GDM1 (cell line): ENCODE results near the gene DDX56.
"Not testable (repeated sequence)": the region's sequence is repeated elsewhere in the genome, so short reads cannot be mapped to it uniquely, and the experiment has no call there.

Source experiments
- DNase-seq: peaks from one replicate; lab custom pipeline; 2025; lab: John Stamatoyannopoulos, UW

DDX56 gene

DNA sequence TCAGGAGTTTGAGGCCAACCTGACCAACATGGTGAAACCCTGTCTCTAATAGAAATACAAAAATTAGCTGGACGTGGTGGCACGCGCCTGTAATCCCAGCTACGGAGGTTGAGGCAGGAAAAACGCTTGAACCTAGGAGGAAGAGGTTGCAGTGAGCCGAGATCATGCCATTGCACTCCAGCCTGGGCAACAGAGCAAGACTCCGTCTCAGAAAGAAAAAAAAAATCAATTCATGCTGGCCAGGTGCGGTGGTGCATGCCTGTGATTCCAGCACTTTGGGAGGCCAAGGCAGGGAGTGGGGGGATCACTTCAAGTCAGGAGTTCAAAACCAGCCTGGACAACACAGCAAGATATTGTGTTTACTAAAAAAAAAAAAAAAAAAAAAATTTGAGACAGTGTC, 23.5 kb upstream of the DDX56 start:
- DNase-seq = not testable (repeated sequence)

DNA sequence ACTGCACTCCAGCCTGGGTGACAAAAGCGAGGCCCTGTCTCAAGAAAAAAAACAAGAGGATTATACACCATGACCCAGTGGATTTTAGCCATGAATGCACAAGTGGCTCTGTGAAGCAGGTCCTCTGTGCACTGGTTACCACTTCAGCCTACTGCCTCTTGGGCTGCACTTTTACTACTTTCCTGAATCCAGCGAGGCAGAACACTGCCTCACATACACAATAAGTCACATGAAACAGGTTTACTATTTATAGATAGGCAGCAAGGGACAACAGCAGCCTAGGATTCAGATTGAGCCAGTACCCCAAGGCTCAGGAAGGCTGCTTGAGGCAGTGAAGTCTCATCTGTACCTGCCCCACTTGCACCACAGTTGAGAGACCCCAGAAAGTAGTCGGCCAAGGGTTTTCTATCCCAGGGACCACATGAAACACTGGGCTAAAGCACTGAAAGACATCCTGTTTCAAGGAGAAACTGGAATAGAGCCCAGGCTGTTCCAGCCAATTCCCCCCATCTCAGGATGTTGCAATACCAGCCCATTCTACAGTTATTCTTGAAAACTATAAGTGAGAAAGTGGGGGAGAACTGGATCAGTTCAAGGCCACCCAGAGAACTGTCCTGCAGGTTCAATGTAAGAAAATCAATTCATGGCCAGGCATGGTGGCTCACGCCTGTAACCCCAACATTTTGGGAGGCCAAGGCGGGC, 22.4 kb upstream of the DDX56 start:
- no peak for DNase-seq

GRCh38 chr7:44590910-44591309, 17.2 kb upstream of the DDX56 start:
- DNase-seq = no peak

DNA sequence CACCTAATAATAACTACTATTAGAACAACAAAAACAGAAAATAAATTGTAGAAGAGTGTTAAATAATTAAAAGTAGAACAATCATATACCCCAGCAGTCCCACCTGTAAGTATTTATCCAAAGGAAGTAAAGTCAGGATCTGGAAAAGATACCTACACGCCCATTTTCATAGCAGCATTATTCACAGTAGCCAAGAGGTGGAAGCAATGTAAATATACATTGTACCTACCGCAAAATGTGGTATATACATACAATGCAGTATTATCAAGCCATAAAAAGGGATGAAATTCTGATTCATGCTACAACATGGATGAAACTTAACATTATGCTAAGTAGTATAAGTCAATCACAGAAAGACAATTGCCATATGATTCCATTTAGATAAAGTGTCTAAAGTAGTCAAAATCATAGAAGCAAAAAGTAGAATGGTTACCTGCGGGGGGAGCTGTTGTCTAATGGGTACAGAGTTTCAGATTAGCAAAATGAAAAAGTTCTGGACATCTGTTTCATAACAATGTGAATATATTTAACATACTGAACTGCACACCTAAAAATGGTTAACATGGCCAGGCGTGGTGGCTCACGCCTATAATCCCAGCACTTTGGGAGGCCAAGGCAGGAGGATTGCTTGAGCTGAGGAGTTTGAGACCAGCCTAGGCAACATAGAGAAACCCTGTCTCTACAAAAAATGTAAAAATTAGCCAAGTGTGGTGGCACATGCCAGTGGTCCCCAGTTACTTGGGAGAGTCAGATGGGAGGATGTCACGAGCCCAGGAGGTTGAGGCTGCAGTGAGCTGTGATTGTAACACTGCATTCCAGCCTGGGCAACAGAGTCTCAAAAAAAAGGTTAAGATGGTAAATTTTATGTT, 14.4 kb upstream of the DDX56 start:
- peak; percentile 38 for DNase-seq

DNA sequence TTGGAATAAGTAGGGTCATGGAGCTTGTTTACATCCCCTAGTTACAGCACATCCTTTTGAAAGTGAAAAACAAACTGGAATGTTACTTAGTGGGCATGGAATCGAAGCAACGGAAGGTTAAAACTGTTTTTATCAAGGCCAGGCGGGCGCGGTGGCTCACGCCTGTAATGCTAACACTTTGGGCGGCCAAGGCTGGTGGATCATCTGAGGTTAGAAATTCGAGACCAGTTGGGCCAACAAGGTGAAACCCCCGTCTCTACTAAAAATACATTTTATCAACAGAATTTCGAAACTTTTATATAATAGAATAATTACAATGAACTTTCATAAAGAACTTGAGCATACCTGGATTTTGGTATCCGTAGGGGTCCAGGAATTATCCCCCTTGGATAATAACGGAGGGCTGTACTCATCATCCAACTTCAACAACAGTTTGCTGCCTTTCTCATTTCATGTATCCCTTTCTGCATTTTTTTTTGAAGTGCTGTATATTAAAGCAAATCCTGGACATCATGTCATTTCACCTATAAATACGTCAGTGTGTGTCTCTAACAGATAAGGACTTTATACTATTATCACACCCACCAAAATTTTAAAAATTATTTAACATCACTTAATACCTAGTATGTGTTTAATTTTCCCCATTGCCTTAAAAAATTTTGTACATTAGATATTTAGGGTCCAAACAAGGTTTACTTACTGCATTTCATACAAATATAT, 9.6 kb upstream of the DDX56 start:
- DNase-seq = no peak

- peak; percentile 99 for DNase-seq
Measured at GRCh38 chr7:44581879-44582603, 8.3 kb upstream of the DDX56 start, which contains the start of gene TMED4. TSS of gene TMED4 (minus strand) at chr7:44582231. CDS start at chr7:44582206, 25 bp downstream.

DNA sequence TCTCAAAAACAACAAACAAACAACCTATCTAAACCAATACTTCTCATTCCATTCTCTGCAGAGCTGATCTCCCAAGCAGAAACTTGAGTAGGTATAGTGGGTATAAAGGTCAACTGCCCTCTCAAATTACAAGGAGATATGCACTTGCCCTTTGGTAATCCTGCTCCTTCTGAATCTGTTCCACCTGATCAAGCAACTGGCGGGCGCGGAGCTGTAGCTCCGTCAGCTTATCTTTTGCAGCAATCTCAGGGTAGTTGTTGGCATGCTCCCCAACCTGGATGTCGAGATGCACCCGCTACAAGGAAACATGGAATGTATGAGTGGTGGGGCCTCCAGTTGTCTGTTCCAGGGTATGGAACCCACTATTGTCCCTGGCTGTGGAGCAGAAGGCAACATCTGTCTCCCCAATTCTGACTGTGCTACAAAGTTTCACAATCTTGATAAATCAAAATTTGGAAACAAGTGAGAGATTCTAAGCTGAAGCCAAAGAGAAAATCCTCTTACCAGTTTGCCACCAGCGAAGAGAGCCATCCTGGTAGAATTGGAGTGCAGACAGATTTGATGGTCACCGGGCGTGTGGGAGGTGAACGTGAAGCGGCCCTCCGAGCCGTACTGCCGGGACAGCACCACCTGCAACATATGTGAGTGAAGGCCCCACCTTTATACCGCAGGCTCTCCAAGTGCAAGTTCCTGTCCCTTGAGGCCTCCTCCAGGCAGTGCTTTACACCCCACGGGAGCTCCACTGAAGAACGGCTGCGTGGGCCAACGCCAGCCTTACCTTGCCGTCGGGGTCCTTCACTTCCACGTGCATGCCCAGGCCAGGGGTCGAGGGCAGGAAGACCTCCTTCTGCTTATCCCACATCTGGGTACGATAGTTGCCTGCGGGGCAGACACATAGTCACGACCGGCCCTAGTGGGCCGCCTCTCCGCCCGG, 7.5 kb upstream of the DDX56 start:
- no peak for DNase-seq

DNA sequence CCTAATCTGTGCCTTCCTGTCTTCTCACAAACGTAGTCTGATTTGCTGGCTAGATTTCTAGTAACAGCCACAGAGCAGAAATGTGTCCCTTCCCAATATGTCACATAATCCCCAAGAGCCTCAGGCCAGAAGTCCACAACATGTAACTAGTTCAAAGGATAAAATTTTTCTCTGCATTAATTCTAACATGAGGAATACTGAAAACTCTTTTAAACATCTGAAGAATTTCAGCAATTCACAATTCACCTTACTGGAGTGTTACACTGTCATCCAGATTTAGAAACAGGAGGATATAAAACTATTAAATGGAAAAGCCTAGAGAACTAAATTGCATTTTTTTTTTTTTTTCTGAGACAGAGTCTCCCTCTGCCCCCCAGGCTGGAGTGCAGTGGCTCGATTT, 2.5 kb upstream of the DDX56 start:
- DNase-seq = no peak

- DNase-seq = no peak
Measured at GRCh38 chr7:44575054-44575453, 1.3 kb upstream of the DDX56 start.

DNA sequence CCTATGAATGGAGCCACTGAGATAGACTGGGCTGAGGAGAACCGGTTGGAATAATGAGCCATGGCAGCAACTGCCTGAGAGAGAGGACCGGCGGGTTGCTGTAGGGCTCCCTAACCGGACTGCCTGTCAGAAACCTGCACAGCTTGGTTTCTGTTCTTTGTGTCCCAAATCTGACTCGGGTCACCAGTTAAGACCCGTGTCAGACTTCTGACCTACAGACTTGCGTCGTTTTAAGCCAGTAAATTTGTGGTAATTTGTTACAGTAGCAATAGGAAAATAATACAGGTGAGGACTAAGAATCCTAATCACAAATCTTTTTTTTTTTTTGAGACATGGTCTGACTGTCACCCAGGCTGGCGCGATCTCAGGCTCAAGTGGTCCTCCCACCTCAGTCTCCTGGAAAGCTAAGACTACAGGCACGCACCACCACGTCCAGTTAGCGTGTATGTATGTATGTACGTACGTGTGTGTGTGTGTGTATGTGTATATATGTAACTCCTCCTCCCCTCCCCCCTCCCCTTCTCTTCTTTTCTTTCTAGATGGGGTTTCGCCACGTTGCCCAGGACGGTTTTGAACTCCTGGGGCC, 672 bp upstream of the DDX56 start:
- no peak for DNase-seq

DNA sequence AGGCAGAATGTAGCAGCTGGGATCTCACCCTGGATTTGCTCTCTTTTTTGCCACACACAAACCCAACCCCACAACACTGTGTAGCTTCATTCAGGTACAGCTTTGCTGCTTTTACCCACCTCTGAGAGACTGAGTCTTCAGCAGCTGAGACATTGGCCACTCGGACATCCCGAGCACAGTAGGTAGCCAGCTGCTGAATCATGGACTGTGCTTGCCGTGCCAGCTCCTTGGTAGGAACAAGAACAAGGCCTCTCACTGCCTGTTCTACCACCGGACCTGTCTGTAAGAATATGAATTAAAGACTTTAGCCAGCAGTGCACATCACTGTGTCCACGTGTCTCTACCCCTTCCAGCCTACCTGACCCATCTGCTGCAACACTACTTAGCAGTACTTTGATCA, 937 bp downstream of the DDX56 start:
- DNase-seq = no peak

- no peak for DNase-seq
Measured at GRCh38 chr7:44569959-44570358, 3.7 kb downstream of the DDX56 start.

GRCh38 chr7:44568771-44569560, 4.7 kb downstream of the DDX56 start:
- no peak for DNase-seq

DNA sequence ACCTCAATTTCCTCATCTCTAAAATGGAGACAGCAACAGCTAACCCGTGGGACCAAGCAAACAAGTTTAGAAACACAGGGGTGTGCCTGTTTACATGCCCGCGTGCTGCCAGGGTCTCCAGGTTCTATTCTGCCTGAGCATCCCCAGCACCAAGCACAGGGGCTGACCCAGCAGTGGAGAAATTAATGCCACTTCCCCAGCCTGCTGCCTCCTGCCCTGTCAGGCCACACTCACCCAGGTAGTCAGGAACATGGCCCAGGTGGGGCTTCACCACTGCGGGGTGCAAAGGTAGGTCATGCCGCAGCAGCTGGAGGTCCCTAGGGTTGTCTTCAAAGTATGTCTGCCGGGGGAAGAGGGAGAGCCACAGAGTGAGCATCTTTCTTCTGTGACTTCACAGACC, 5.8 kb downstream of the DDX56 start:
- no peak for DNase-seq

GRCh38 chr7:44566680-44567079, 7.0 kb downstream of the DDX56 start:
- no peak for DNase-seq

- no peak for DNase-seq
Measured at GRCh38 chr7:44565795-44566559, 7.7 kb downstream of the DDX56 start.

DNA sequence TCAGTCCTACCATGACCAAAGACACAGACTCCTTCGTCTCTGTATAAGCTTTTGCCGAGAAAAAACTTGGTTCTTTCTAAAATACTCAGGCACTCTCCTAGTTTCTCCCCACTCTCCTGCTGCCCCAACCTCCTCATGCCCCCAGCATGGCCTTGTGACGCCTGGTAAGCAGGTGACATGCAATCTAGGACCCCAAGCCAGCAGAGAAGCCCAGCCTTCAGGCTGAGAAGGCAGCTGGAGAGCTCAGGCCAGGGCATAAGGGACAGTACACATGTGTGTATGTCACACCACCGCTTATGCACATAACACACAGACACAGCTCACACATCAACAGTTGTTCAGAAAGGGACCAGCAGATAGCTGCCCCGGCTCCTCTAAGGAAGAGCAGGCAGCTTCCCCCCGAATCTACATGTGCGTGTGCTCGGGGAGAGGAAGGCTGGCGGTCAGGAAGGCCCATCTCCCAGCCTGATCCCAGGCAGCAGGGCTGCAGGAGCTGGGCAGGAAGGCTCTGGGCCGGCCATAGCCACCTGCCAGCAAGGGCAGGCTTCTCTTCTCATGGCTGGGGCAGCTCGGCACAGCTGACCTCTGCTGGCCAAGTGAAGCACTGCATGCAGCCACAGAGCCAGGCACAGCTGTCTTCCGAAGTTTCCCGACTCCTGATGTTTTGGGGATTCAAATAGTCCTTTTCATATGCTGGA, 8.5 kb downstream of the DDX56 start:
- peak; percentile 12 for DNase-seq

DNA sequence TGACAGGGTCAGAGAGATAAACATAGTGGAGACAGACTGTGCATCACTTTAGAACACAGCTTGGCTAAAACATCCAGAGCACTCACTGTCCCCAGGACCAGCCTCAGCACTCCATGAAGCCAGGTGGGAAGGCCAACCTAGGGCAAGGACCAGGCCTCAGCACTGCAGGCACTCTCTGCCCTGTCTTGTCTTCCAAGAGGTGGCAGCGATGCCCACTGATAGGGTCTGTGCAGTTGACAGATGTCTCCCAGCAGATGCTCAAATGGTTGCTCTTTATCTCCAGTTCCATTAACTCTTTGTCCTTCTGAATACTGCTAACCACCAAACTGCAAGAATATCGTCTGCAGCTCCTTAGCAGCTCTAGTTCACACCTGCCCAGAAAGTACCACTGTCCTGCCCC, 9.1 kb downstream of the DDX56 start:
- DNase-seq = no peak
